GM18858 (cell line): Measurements from ENCODE around the gene USP44.

ENCODE experiments used
- ATAC-seq: cut with Tn5 transposase; IDR thresholded peaks from one replicate; pipeline ENCODE4 v1.9.1; 2021; ENCODE audit not compliant: unreplicated experiment

The USP44 gene

GRCh38 chr12:95548539-95549391 lies 2.5 kb downstream of the USP44 start:
- ATAC-seq = no peak

GRCh38 chr12:95548056-95548538 lies 3.2 kb downstream of the USP44 start:
- no peak for ATAC-seq

GRCh38 chr12:95547522-95548055 lies 3.7 kb downstream of the USP44 start:
- no peak for ATAC-seq

GRCh38 chr12:95546491-95546813 lies 4.8 kb downstream of the USP44 start:
- ATAC-seq = no peak

GRCh38 chr12:95545731-95546490 lies 5.4 kb downstream of the USP44 start:
- no peak for ATAC-seq

- no peak for ATAC-seq
Observed at GRCh38 chr12:95545303-95545702, 6.0 kb downstream of the USP44 start.

- no peak for ATAC-seq
Observed at GRCh38 chr12:95544756-95545155, 6.5 kb downstream of the USP44 start.

- no peak for ATAC-seq
Observed at GRCh38 chr12:95543305-95543704, 8.0 kb downstream of the USP44 start.

GRCh38 chr12:95541436-95541835 lies 9.8 kb downstream of the USP44 start:
- ATAC-seq = no peak

GRCh38 chr12:95538656-95539055 lies 12.6 kb downstream of the USP44 start:
- ATAC-seq = no peak

- ATAC-seq = no peak
Observed at GRCh38 chr12:95538006-95538405, 13.3 kb downstream of the USP44 start.

- no peak for ATAC-seq
Observed at GRCh38 chr12:95533985-95534384, 17.3 kb downstream of the USP44 start.

GRCh38 chr12:95532851-95533250 lies 18.4 kb downstream of the USP44 start:
- ATAC-seq = no peak

GRCh38 chr12:95529693-95530225 lies 21.5 kb downstream of the USP44 start:
- no peak for ATAC-seq

GRCh38 chr12:95528431-95528830 lies 22.8 kb downstream of the USP44 start:
- no peak for ATAC-seq

- ATAC-seq = no peak
Observed at GRCh38 chr12:95522692-95523091, 28.6 kb downstream of the USP44 start.

GRCh38 chr12:95520816-95521215 lies 30.5 kb downstream of the USP44 start:
- no peak for ATAC-seq

- ATAC-seq = no peak
Observed at GRCh38 chr12:95518944-95519343, 32.3 kb downstream of the USP44 start.

GRCh38 chr12:95517246-95517645 lies 34.0 kb downstream of the USP44 start:
- no peak for ATAC-seq

GRCh38 chr12:95516757-95517156 lies 34.5 kb downstream of the USP44 start:
- no peak for ATAC-seq

GRCh38 chr12:95515197-95515596 lies 36.1 kb downstream of the USP44 start:
- no peak for ATAC-seq

GRCh38 chr12:95513599-95513998 lies 37.7 kb downstream of the USP44 start:
- no peak for ATAC-seq
